Testis (tissue), 3 donors: ENCODE results near the gene GPNMB. TPM values are rescaled to one million over a fixed set of nuclear protein-coding genes. Genes with fewer than 3 reads are reported as not detected.

Experiments
- DNase-seq: peaks from one replicate; pipeline ENCODE4 v3.0.0-alpha.2; 2019
- H3K27ac ChIP-seq, 2 donors: fragments of 200-600 bp; sonication (generic); one replicate each; pipeline ENCODE4 v1.5.1; 2019
- H3K27me3 ChIP-seq: fragments of 200-600 bp; sonication (generic); one replicate; pipeline ENCODE4 v1.5.1; 2019
- H3K36me3 ChIP-seq: fragments of 200-600 bp; sonication (generic); one replicate; pipeline ENCODE4 v1.5.1; 2017; ENCODE audit warnings: low read depth; ENCODE audit errors: missing control alignments
- H3K4me1 ChIP-seq: fragments of 200-600 bp; sonication (generic); one replicate; pipeline ENCODE4 v1.5.1; 2019
- H3K4me3 ChIP-seq, 2 donors: fragments of 200-600 bp; sonication (generic); one replicate each; pipeline ENCODE4 v1.5.1; 2017 to 2019
- H3K9me3 ChIP-seq: fragments of 200-600 bp; sonication (generic); one replicate; pipeline ENCODE4 v1.5.1; 2017
- POLR2A ChIP-seq: fragments of 450-650 bp; IDR thresholded peaks from one replicate; pipeline ENCODE4 v1.6.1; 2017; ENCODE audit warnings: antibody characterized with exemption, mild to moderate bottlenecking, moderate library complexity
- WGBS, 2 donors: methylation state at CpG; one replicate each; pipeline ENCODE4 v1.1.5; 2018; 5-methylcytosine and 5-hydroxymethylcytosine counted together
- intact Hi-C: fragments of 100-400 bp; cut with DNase I; formaldehyde crosslinking; loops from one replicate; pipeline ENCODE4 v1.15.1; 2023; ENCODE audit warnings: low total_unique reads
- polyA plus RNA-seq: library from polyadenylated mRNA; stranded (reverse); fragments of 350-450 nt; fragmentation: Illumina TruSeq; extraction: RNeasy Lipid Tissue Mini Kit (QIAGEN cat#74804); gene quantifications from one replicate; pipeline ENCODE4 v1.2.3, GENCODE V29; 2014; ENCODE audit warnings: low read depth, low replicate concordance; ENCODE audit not compliant: insufficient read depth
- total RNA-seq, 2 donors: library from RNA; depleted of rRNA; stranded (reverse); fragments of >200 nt; gene quantifications; one replicate each; pipeline ENCODE4 v1.2.3, GENCODE V29; 2016
- TF ChIP-seq, protein P1 (sequence below), 3 experiments: fragments of 450-650 bp in 2 of 3; fragments of 200-600 bp in 1 of 3; sonication (generic) in 1 of 3; IDR thresholded peaks; one replicate each; pipeline ENCODE4 v1.5.1; 2016 to 2019; ENCODE audit warnings: antibody characterized with exemption in 3 of 3, mild to moderate bottlenecking in 2 of 3, moderate library complexity in 1 of 3

Gene GPNMB
- total and polyA plus RNA-seq, 3 donors from 2014 or later: 15.6 to 81.9 (median 33.6) TPM

DNA sequence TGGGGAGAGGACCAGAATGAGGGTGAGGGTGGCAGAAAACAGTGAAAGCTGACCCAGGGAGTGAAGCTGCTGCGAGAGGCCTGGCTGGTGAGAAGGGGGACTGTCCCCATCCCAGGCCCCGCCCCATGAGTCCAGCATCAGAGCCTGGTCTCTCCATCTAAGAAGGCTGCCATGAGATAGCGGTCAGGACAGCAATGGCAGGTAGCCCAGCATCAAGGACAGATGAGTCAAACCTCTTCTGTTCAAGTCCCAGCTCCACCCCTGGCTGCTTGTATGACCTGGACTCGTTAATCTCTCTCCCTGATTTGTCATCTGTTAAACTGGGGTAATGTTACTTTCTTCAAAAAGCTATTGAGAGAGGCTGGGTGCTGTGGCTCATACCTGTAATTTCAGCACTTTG lies 22.2 kb downstream of the GPNMB start:
- intact Hi-C loops: no loop called here
- TF ChIP-seq POLR2A: no peak
- TF ChIP-seq, protein P1, sequence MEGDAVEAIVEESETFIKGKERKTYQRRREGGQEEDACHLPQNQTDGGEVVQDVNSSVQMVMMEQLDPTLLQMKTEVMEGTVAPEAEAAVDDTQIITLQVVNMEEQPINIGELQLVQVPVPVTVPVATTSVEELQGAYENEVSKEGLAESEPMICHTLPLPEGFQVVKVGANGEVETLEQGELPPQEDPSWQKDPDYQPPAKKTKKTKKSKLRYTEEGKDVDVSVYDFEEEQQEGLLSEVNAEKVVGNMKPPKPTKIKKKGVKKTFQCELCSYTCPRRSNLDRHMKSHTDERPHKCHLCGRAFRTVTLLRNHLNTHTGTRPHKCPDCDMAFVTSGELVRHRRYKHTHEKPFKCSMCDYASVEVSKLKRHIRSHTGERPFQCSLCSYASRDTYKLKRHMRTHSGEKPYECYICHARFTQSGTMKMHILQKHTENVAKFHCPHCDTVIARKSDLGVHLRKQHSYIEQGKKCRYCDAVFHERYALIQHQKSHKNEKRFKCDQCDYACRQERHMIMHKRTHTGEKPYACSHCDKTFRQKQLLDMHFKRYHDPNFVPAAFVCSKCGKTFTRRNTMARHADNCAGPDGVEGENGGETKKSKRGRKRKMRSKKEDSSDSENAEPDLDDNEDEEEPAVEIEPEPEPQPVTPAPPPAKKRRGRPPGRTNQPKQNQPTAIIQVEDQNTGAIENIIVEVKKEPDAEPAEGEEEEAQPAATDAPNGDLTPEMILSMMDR (IDR thresholded peaks at IDR 0.05): no peak
- Histone ChIP-seq H3K36me3 (no peaks in the 10 kb centered on the region), H3K4me3 (no peak overlapping the region), H3K27me3 (no peaks in the 10 kb centered on the region), H3K27ac (no peak overlapping the region), H3K9me3 (no peaks in the 10 kb centered on the region), H3K4me1 (no peaks in the 10 kb centered on the region)
- WGBS, 2 donors: 83 to 89% methylated on average over 4 of the region's 4 CpGs
- no peak for DNase-seq

DNA sequence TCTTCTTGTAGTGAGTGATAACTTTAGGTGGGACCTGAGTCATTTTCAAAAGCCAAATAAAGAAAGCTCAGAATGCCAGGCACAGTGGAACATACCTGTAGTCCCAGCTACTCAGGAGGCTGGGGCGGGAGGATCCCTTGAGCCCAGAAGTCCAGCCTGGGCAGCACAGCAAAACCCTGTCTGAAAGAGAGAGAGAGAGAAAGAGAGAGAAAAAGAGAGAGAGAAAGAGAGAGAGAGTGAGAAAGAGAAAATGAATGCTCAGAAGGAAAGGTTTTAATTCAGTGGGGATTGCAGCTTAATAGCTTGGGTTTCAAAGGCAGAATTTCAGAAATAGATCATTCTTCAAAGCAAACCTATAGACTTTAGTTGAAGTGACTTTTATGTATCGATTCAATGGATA lies 25.7 kb downstream of the GPNMB start:
- no peaks in the 10 kb centered on the region for H3K9me3 ChIP-seq
- DNase-seq: no peak
- TF ChIP-seq, protein P1 (IDR thresholded peaks at IDR 0.05): no peak
- TF ChIP-seq POLR2A: no peak
- no peaks in the 10 kb centered on the region for H3K27me3 ChIP-seq
- no peak overlapping the region for H3K27ac ChIP-seq
- no peaks in the 10 kb centered on the region for H3K4me1 ChIP-seq
- no peaks in the 10 kb centered on the region for H3K36me3 ChIP-seq
- intact Hi-C loops: no loop called here
- no peak overlapping the region for H3K4me3 ChIP-seq
- 88 to 94% methylated on average over 2 of the region's 2 CpGs for WGBS, 2 donors

DNA sequence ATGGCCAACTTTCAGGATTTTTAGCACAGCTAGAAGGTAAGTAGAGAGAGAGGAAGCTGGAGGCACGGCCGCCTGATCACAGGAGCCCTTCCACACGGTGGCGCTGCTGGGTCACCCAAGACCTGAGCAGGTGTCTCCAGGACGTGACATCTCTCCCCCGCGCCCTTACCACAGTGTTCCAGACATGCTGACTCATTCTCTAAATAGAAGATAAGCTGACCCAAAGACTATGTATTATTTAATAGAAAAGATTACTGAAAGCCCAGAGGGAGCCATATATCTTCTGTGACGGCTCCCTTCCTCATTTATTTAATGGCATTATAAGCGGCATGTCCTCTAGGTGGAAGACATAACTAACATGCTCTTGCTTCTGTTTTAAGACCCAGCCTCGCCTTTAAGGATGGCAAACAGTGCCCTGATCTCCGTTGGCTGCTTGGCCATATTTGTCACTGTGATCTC lies 26.6 kb downstream of the GPNMB start:
- intact Hi-C loops: no loop called here
- peak; percentile 95 for DNase-seq
- H3K27me3 ChIP-seq: no peaks in the 10 kb centered on the region
- no peaks in the 10 kb centered on the region for H3K4me1 ChIP-seq
- no peak overlapping the region for H3K27ac ChIP-seq
- no peaks in the 10 kb centered on the region for H3K36me3 ChIP-seq
- no peak for TF ChIP-seq POLR2A
- TF ChIP-seq, protein P1 (IDR thresholded peaks at IDR 0.05): peak; percentile 49 to 69 (median 68)
- no peak overlapping the region for H3K4me3 ChIP-seq
- WGBS, 2 donors: 26 to 28% methylated on average over 11 of the region's 11 CpGs
- no peaks in the 10 kb centered on the region for H3K9me3 ChIP-seq

DNA sequence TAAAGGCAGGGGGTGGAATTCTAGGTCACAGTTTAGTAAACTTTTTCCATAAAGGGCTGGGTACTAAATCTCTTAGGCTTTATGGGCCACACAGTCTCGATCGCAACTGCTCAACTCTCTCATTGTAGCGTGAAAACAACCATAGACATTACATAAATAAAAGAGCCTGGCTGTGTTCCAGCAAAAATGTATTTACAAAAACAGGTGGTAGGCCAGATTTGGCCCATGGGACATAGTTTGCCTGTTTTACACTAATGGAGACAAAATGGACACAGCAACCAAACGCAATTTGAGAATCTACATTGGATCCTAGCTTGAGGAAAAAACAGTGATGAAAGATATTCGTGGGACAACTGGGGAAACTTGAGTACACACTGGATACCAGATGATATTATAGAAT lies 29.3 kb downstream of the GPNMB start:
- no peaks in the 10 kb centered on the region for H3K9me3 ChIP-seq
- DNase-seq: no peak
- H3K27ac ChIP-seq: no peak overlapping the region
- no peaks in the 10 kb centered on the region for H3K4me1 ChIP-seq
- 89 to 93% methylated on average over 5 of the region's 5 CpGs for WGBS, 2 donors
- no peak overlapping the region for H3K4me3 ChIP-seq
- no peaks in the 10 kb centered on the region for H3K36me3 ChIP-seq
- no peak for TF ChIP-seq POLR2A
- TF ChIP-seq, protein P1 (IDR thresholded peaks at IDR 0.05): no peak
- intact Hi-C loops: no loop called here
- no peaks in the 10 kb centered on the region for H3K27me3 ChIP-seq

DNA sequence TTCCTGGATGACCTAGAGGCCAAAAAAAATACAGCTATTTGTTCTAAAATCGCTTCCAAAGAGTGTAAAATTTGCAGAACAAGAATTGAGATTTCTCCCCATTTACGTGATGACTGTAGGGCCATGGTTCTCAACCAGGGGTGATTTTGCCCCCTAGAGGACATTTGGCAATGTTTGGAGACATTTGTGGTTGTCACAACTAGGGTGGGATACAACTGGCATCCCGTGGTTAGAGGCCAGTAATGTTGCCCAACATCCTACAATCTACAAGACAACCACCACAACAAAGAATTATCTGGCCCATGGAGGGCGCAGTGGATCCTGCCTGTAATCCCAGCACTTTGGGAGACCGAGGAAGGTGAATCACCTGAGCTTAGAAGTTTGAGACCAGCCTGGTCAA lies 29.8 kb downstream of the GPNMB start:
- 81% methylated on average over 5 of the region's 5 CpGs for WGBS, 2 donors
- no peaks in the 10 kb centered on the region for H3K27me3 ChIP-seq
- DNase-seq: no peak
- TF ChIP-seq POLR2A: no peak
- TF ChIP-seq, protein P1 (IDR thresholded peaks at IDR 0.05): no peak
- H3K4me3 ChIP-seq: no peak overlapping the region
- no peak overlapping the region for H3K27ac ChIP-seq
- intact Hi-C loops: no loop called here
- no peaks in the 10 kb centered on the region for H3K36me3 ChIP-seq
- no peaks in the 10 kb centered on the region for H3K4me1 ChIP-seq
- H3K9me3 ChIP-seq: no peaks in the 10 kb centered on the region
